D341Med (cell line): ENCODE results near the gene CYSRT1.
"Not testable (repeated sequence)": the region's sequence is repeated elsewhere in the genome, so short reads cannot be mapped to it uniquely, and the experiment has no call there.

Source experiments
- DNase-seq: peaks from one replicate; pipeline ENCODE4 v3.0.0; 2012; ENCODE audit warnings: low spot score

The CYSRT1 gene

DNA sequence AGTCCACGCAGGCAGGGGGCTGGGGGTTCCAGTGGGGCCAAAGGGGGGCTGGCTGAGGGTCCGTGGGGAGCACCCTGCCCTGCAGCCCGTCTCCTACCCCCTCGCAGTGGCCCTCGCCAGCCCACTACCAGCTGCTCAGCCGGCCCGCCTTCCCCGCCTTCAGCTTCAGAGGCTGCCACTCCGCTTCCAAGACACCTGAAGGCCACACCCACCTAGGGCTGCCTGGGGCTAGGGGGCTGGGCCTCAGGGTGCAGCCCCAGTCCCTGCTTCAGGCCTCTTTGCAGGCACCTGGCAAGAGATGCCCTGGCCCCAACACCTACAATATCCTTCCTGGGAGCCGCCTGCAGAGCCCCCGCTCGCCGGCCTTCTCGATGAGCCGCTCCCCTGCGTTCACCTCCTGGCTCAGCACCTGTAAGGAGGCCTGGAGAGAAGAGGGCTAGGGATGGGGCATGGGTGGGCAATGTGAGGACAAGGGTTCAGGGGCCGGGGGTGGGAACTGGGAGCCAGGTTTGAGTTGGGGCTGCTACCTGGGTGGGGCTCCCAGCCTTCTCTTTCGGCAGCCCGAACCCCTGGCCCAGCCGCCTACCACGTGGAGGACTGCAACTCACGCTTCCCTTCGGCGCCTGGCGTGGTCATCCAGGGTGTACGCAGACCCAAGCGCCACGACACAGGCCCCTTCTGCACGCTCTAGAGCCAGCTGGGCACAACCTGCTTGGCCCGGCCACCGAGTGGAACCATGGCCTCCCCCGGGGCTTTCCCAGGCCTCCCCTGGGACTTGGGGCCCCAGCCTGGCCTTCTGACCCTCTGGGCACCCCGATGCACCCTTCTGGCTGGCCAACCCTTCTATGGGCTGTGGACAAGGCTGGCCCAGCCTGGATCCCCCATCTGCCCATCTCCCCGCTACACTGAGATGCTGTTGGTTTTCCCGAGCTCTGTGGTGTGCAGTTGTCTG is 27.9 kb downstream of the CYSRT1 start:
- DNase-seq, result no peak

DNA sequence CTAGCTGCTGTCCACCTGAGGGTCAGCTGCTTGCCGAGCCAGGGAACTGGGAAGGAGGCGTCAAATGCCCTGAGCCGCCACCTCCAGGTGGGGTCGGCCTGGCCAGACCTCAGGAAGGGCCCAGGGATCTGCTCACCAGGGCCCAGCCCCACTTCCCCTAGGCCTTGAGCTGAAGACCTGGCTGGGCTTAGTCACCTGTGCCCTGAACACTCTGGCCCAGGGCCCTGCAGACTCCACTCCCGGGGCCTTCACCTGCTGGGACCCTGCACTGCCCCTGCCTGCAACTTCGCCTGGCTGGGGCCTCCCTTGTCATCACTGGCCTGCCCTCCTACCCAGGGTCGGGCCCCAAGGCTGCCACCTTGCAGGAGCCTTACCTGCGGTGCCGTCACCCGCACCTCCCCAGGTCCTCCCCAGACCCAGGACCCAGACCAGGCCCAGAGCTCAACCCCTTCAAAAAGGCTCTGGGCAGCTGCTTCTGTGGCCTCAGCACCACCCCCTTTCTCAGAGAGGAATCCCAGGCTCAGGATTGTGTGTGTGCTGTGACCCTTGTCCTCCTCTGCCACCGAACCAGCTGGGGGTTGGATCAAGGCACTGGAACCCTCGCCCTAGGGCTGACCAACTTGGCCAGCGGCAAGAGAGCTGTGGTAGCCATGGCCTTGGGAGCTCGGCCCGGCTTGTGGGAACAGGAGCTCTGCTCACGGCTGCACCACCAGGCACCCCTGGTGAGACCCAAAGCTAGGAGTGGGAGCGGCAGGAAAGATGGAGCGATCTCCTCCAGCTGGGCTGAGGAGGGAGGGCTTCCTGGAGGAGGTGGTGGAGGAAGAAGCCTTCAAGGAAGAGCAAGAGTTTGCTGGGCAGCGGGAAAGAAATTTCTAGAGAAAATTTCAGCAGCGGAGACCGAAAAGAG is 29.0 kb downstream of the CYSRT1 start:
- no peak for DNase-seq

DNA sequence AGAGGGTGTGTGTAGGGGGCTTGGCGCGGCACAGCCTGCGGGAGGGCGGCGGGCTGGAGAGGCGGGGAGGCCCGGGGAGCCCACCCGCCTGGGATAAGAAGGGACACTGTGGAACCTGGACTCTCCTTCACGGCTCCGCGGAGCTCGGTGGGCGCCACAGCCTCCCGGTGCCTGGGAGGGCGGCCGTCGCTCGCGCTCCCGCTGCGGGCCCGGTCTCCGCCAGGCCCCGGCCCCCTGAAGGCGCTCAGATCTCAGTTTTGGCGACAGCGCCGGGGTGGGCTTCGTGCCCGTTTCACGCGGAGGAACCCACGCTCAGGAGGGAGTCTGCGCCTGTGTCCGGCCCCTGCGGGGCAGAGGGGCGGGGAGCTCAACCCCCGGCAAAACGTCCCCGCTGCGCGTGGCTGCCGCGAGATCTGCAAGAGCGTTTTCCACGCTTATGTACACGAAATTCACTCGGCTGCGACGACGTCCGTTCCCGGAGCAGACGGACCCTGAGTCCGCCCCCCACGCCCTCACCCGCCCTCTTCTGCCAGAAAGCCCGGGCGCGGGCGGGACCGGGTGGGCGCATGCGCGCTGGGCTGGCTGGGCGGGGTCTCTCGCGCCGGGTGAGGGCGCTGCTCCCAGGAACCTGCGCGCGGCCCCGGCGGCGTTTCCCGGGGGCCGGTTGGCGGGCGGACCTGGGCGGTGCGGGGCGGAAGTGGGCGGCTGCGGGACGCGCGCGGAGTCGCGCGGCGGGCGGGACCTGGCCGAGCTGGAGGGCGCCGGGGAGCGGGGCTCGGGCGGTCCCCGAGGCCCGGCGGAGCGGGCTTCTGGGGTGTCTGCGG is 29.9 kb downstream of the CYSRT1 start, which contains the start of gene NELFB:
TSS of gene NELFB (plus strand) at position 704 of the 824 bp plus-strand sequence.
- DNase-seq, result peak; percentile 100

DNA sequence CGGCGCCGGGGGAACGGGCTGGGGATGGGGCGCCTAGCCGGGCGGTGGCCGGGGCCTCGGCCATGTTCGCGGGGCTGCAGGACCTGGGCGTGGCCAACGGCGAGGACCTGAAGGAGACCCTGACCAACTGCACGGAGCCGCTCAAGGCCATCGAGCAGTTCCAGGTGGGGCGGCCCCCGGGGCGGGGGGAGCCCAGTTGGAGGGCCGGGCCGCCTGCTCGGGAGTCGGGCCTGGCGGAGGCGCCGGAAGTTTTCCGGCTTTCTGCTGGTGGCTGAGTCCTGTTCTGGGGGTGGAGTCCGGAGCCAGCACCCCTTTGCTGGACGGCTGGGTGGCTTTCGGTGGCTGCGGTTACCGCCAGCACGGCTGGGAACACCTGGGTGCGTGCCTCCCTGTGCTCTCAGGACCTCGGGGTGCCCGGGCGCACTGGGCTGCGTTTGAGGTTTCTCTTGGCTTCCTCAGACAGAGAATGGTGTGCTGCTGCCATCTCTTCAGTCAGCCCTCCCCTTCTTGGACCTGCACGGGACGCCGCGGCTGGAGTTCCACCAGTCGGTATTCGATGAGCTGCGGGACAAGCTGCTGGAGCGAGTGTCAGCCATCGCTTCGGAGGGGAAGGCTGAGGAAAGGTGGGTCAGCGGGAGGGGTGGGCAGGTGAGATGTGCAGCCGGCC is 30.6 kb downstream of the CYSRT1 start:
- DNase-seq, result no peak

DNA sequence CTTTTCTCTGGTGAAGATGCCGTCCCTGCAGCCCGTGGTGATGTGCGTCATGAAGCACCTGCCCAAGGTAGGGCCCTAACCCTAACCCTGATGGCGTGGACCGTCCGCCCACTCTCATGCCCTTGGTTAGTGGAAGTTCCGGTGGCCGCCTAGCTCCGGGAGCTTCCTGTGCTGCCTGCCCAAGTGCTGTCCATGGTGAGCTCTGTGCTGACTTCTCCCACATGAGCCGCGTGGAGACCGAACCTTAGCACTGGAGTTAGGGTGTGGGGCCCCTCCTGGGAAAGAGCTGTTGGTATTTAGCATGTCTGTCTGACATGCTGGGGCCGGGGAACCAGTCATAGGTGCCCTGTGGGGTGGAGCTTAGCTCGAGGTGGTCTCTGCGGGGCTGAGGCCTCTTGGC is 31.4 kb downstream of the CYSRT1 start:
- no peak for DNase-seq

DNA sequence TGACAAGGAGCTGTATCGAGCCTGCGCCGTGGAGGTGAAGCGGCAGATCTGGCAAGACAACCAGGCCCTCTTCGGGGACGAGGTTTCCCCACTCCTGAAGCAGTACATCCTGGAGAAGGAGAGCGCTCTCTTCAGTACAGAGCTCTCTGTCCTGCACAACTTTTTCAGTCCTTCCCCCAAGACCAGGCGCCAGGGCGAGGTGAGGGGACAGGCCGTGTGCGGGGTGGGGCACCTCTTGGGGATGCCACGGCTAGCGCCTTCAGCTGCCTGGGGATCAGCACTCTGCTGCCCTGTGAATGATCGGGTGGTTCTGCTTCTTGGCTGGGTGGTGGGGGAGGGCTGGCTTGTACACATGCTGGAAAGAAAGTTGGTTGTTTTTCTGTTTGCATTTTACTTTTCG is 31.9 kb downstream of the CYSRT1 start:
- DNase-seq, result no peak

DNA sequence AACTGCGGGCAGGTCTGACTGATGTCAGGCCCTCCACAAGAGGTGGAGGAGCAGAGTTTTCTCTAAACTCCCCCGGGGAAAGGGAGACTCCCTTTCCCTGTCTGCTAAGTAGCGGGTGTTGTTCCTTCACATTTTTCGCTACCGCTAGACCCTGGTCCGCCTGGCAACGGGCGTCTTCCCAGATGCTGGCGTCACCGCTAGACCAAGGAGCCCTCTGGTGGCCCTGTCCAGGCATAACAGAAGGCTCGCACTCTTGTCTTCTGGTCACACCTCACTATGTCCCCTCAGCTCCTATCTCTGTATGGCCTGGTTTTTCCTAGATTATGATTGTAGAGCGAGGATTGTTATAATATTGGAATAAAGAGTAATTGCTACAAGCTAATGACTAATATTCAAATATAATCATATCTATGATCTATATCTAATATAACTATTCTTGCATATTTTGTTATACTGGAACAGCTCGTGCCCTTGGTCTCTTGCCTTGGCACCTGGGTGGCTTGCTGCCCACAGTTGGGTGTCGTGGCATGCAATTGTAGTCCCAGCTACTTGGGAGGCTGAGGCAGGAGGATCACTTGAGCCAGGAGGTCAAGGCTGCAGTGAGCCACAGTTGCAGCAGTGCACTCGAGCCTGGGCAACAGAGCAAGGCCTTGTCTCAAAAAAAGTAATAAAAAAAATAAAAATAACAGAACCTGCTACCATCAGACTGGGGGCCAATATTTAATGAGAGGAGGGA is 37.4 kb downstream of the CYSRT1 start:
- DNase-seq, result not testable (repeated sequence)

DNA sequence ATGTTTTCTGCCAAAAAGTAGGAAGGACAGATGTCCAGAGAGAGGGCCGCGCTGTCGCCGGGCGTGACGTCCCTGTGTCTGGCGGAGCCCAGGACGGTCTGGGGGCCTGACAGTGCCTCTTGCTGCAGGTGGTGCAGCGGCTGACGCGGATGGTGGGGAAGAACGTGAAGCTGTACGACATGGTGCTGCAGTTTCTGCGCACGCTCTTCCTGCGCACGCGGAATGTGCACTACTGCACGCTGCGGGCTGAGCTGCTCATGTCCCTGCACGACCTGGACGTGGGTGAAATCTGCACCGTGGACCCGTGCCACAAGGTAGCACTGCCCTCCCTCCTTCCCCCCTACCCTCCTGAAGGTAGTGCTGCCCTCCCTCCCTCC is 37.9 kb downstream of the CYSRT1 start:
- no peak for DNase-seq

DNA sequence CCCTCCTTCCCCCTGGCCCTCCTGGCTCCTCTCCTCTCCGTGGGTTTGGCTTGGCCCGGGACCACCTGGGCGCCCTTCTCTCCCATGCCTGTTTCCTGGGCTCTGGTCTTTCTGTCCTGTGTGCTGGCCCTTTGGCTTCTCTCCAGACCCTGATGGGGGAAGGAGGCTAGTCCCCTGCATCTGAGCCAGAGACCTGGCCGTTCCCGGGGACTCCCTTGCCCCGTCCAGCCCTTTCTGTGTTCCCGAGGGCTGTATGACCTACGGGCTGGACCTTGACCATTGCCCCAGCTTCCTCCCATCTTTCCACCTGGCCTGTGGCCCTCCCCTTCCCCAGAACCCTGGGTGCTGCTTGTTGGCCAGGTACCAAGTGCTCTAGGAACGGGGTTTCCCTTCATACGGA is 38.5 kb downstream of the CYSRT1 start:
- DNase-seq, result no peak

DNA sequence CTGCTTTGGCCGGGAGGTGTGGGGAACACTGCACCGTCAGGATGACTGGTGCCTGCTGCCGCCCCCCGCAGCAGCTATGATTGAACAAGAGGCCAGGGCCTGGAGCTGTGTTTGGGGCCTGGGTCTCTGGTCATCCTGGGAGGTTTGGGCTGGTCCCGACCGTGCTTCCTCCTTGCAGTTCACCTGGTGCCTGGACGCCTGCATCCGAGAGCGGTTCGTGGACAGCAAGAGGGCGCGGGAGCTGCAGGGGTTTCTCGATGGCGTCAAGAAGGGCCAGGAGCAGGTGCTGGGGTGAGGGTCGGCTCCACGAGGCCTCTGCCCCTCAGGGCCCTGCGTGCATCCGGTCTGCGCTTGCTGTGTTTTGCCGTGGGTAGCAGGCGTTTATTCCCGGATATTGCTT is 39.1 kb downstream of the CYSRT1 start:
- DNase-seq, result no peak

DNA sequence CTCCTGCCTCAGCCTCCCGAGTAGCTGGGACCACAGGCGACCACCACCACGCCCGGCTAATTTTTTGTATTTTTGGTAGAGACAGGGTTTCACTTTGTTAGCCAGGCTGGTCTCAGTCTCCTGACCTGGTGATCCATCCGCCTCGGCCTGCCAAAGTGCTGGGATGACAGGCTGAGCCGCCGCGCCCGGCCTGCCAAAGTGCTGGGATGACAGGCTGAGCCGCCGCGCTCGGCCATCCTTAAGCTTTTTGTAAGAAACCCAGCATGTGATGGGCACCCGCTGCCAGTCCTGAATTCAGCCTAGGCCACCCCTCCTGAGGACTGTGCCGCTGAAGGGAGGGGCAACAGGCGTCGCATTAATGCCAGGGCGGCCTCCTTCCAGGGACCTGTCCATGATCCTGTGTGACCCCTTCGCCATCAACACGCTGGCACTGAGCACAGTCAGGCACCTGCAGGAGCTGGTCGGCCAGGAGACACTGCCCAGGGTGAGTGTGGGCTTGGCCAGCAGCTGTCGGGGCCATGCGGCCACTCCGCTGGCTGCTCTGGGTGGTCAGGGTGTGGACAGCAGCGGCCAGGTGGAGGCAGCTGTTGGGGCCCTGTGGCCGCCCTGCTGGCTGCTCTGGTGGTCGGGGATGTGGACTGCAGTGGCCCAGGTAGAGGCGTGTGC is 40.7 kb downstream of the CYSRT1 start:
- no peak for DNase-seq

DNA sequence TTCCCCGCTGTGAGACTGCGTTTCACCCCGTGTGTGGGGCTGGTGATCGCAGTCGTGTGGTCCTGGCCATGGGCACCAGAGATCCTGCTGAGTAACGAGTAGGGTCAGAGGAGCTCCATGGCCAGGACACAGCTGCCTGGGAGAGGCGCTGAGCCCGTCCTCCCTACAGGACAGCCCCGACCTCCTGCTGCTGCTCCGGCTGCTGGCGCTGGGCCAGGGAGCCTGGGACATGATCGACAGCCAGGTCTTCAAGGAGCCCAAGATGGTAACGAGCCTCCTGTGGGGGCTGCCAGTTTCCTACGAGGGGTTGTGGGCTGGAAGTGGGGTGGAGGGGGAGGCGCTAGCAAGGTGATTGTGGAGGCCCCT is 41.2 kb downstream of the CYSRT1 start:
- no peak for DNase-seq

DNA sequence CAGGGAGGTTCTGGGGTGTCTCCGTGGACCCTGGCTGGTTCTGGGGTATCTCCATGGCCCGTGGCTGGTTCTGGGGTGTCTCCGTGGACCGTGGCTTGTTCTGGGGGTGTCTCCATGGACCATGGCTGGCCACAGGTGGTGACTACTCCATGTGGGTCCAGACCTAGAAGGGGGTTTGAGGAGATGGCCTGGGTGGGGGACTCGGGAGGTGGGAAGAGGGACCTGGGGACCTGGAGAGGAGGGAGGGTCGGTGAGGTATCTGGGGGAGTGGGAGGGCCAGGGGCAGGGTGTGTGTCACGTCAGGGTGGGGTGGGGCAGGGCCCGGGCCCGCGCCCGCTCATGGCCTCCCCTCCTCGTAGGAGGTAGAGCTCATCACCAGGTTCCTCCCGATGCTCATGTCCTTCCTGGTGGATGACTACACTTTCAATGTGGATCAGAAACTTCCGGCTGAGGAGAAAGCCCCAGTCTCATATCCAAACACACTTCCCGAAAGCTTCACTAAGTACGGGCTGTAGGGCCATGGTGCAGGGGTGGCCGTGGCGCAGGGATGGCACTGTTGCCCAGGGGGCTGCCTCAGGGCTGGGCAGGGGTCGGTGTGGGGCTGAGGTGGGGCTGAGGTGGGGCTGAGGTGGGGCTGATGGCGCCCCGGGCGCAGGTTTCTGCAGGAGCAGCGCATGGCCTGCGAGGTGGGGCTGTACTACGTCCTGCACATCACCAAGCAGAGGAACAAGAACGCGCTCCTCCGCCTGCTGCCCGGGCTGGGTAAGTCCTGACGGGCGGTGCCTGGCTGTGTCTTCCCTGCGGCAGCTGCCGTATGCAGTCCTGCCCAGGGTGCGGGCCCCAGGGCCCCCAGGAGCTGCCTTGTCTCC is 41.8 kb downstream of the CYSRT1 start:
- DNase-seq, result no peak

DNA sequence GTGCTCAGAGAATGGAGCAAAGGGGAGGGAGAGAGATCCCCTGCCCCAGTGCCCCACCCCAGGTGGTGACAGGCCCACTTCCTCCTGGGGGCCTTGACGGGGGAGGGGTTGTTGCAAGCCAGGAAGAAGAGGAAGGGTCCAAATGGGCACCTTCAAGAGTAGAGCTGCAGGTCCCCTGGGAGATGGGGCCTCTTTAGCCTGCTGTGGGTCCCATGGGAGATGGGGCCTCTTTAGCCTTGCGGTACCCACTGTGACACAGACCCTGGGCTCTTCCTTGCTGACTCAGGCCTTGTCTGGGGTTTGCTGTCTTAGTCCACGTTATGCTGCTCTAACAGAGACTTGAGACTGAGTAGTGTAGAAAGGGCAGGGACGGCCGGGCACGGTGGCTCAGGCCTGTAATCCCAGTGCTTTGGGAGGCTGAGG is 43.0 kb downstream of the CYSRT1 start:
- no peak for DNase-seq

DNA sequence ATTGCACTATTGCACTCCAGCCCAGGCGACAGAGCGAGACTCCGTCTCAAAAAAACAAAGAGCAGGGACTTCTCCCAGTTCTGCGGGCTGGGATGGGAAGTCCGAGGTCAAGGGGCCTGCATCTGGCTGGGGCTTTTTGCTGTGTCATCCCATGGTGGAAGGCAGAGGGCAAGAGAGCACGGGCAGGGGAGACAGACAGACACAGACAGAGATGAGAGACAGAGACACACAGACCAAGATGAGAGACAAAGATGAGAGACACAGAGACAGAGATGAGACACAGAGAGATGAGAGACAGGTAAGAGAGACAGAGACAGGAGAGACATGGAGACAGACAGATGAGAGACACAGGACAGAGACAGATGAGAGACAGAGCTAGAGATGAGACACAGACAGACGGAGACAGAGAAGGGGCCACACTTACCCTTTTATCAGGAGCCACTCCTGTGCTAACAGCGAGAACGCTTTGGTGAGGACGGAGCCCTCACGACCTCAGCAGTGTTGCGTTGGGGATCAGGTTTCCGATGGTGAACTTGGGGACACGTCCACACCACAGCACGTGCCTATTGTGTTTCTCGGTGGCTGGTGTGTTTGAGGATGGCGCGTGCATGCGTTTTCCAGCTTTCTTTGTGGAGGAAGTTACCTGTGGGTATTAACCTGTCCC is 43.7 kb downstream of the CYSRT1 start:
- DNase-seq, result no peak

DNA sequence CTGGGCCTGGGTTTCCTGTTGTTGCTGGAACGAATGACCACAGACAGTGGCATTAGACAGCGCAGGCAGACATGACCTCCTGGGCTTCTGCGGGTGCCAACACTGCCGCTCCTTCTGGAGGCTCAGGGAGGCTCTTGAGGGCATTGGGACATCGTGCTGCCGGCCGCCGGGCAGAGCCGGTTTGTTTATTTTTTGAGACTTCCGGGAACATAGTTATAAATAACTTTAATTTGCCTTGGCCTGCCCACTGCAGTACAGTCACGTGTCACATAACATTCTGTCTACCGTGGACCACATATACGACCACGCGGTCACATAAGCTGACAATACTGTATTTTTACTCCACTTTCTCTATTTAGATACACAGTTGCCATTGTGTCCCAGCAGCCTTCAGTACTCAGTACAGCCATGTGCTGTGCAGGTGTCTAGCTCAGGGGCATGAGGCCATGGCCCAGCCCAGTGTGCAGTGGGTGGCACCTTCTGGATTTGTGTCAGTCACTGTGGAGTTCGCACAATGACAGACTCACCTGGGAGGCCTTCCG is 44.3 kb downstream of the CYSRT1 start:
- DNase-seq, result no peak

DNA sequence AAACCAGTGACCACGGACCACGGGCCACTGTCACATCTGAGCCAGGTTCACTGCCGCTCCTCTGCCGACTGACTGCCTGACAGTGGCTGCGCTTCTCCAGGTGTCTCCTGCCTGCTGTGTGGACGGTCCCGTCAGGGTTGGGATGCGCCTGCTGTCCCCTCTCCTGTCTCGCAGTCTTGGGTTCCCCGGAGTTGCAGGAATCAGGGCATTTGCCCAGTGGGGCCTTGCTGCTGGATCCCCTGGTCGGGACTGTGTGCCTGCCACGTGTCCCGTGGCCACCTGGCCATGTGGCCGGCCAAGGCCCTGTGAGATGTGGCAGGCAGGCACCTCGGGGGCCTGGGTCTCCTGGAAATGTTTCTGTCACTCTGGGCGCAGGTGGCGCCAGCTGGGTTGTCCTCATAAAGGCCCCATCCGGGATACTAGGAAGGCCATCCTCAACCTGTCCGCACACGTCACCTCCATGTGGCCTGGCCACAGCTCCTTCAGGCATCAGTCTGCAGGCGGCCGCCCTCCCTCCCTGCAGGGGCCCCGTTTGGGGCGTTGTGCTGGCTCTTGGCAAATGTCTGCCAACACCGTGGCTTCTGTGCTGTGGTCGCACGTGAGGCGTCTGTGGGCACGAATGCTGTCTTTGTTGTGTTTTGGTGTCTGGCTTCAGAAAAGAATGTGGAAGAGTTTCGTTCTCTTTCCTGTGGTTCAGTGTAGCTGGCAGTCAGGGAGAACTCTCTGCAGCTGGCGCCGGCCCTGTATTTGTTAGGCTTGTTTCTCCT is 46.1 kb downstream of the CYSRT1 start:
- DNase-seq, result no peak

DNA sequence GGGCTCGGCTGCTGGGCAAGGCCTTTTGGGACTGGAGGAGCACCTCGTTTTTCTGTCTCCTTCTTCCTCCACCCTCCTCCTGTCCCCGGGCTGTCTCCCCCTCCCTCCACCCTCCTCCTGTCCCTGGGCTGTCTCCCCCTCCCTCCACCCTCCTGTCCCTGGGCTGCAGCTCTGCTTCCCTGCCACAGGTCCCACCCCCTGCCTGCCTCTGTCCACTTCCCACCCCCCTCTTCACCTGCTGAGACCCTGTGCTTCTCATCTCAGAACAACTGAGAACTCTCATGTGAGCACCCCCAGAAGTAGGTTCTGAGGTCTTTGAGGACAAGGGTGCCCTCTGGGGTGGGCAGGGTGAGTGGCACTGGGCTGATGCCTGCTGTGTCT is 46.7 kb downstream of the CYSRT1 start:
- no peak for DNase-seq
